Activated T-cell treated with anti-CD3 and anti-CD28 coated beads, Interleukin-2, amount 50 U/mL, for 4 hours (primary cell): ENCODE data around the gene MED22. TPM values are rescaled to one million over a fixed set of nuclear protein-coding genes. Genes with fewer than 3 reads are reported as not detected.
"Not testable (repeated sequence)": the region's sequence is repeated elsewhere in the genome, so short reads cannot be mapped to it uniquely, and the experiment has no call there.

ENCODE experiments used
- ATAC-seq, 2 donors: fragments of 200-7000 bp; cut with Tn5 transposase; one replicate each; pipeline ENCODE4 v1.10.0; 2021
- DNase-seq: peaks from one replicate; pipeline ENCODE4 v3.0.0-alpha.2; 2020
- H3K27me3 Mint-ChIP-seq: one replicate; pipeline ENCODE4 v1.8.0; 2021; ENCODE audit warnings: low read depth, mixed read lengths
- H3K36me3 Mint-ChIP-seq: one replicate; pipeline ENCODE4 v1.8.0; 2022; ENCODE audit warnings: mixed read lengths; ENCODE audit not compliant: insufficient read depth
- H3K4me1 Mint-ChIP-seq: one replicate; pipeline ENCODE4 v1.8.0; 2021; ENCODE audit warnings: low read depth, mixed read lengths
- H3K4me3 Mint-ChIP-seq: one replicate; pipeline ENCODE4 v1.8.0; 2021; ENCODE audit warnings: mild to moderate bottlenecking, moderate library complexity, mixed read lengths
- H3K9me3 Mint-ChIP-seq: one replicate; pipeline ENCODE4 v1.8.0; 2021; ENCODE audit warnings: mixed read lengths
- total RNA-seq, 3 donors: library from RNA; stranded (reverse); gene quantifications; one replicate each; pipeline ENCODE4 v1.2.1, GENCODE V29; 2021

Gene MED22
- total RNA-seq, 3 donors from 2014 or later, result 52.8 to 58.6 (median 55.3) TPM

GRCh38 chr9:133304477-133305377 lies 43.2 kb downstream of the MED22 start:
- ATAC-seq (no peak), DNase-seq (no peak)
- no peaks in the 10 kb centered on the region for H3K36me3 Mint-ChIP-seq
- peaks cover 15% of the 10 kb centered on the region for H3K27me3 Mint-ChIP-seq
- H3K4me3 Mint-ChIP-seq, result no peak overlapping the region
- H3K9me3 Mint-ChIP-seq, result no peaks in the 10 kb centered on the region
- no peaks in the 10 kb centered on the region for H3K4me1 Mint-ChIP-seq

- Mint-ChIP-seq H3K9me3 (no peaks in the 10 kb centered on the region), H3K4me3 (no peak overlapping the region), H3K4me1 (no peaks in the 10 kb centered on the region), H3K27me3 (peaks cover 9% of the 10 kb centered on the region), H3K36me3 (no peaks in the 10 kb centered on the region)
- ATAC-seq (no peak), DNase-seq (no peak)
These were observed 43.8 kb downstream of the MED22 start for GRCh38 chr9:133304158-133304470.

GRCh38 chr9:133303266-133304157 lies 44.4 kb downstream of the MED22 start:
- Mint-ChIP-seq H3K4me1 (no peaks in the 10 kb centered on the region), H3K36me3 (no peaks in the 10 kb centered on the region), H3K9me3 (no peaks in the 10 kb centered on the region), H3K27me3 (peaks cover 6% of the 10 kb centered on the region), H3K4me3 (no peak overlapping the region)
- DNase-seq (no peak), ATAC-seq (no peak)

DNA sequence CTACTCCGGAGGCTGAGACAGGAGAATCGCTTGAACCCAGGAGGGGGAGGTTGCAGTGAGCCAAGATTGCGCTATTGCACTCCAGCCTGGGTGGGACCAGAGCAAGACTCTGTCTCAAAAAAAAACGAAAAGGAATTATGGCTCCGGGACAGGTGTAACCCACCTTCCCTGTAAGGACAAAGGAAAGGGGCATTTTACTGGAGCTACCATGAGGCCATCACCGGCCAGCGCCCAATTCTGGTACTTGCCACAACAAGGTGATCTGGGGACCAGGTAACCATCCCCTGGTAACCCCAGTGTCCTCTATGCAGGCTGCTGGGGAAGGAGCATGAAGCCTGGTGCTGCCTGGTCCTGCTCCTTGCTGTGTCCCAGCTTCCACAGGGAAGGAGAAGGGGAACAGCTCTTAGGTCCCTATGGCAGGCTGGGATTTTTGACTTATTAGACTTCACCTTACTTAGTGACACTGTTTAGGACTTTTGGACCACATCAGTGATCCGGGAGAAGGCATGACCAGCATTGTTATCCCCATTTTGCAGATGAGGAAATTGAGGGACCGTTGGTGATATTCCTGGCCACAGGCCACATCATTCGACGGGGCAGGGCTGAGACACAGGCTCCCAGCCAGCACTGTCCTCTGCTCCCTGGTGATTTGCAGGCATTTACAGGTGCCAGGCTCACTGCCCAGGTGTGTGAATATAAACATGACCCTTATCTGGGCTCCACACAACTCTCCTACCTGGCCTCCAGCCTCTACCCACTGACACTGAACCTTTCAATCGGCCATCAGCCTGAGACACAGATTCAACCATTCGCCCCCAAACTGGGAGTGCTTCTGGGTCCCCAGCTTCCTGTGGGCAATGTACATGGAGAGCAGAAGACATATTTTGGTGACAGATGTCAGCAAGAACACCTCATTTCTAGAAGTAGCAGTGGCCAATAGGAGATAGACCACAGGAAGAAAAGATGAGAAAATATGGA lies 46.4 kb downstream of the MED22 start:
- ATAC-seq (no peak), DNase-seq (no peak)
- H3K4me1 Mint-ChIP-seq, result no peaks in the 10 kb centered on the region
- no peaks in the 10 kb centered on the region for H3K36me3 Mint-ChIP-seq
- no peak overlapping the region for H3K4me3 Mint-ChIP-seq
- no peaks in the 10 kb centered on the region for H3K9me3 Mint-ChIP-seq
- H3K27me3 Mint-ChIP-seq, result peaks cover 14% of the 10 kb centered on the region

DNA sequence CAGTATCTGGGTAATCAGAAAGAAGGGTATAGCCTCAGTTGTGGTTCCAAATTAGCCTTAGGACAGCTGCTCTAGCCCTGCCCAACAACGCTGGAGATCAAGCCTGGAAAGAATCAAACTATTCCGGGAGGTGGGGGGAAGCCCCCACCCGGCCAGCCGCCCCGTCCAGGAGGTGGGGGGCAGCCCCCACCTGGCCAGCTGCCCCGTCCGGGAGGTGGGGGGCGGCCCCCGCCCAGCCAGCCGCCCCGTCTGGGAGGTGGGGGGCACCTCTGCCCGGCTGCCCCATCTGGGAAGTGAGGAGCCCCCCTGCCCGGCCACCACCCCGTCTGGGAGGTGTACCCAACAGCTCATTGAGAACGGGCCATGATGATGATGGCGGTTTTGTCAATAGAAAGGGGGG lies 47.9 kb downstream of the MED22 start:
- not testable (repeated sequence) for H3K36me3 Mint-ChIP-seq, ATAC-seq, H3K4me1 Mint-ChIP-seq, H3K9me3 Mint-ChIP-seq, DNase-seq, H3K4me3 Mint-ChIP-seq
- H3K27me3 Mint-ChIP-seq, result peaks cover 15% of the 10 kb centered on the region

GRCh38 chr9:133294257-133294656 lies 53.7 kb downstream of the MED22 start:
- DNase-seq (no peak), ATAC-seq (no peak)
- H3K27me3 Mint-ChIP-seq, result peaks cover 37% of the 10 kb centered on the region
- H3K36me3 Mint-ChIP-seq, result no peaks in the 10 kb centered on the region
- H3K4me3 Mint-ChIP-seq, result no peak overlapping the region
- no peaks in the 10 kb centered on the region for H3K4me1 Mint-ChIP-seq
- H3K9me3 Mint-ChIP-seq, result peaks cover 15% of the 10 kb centered on the region

DNA sequence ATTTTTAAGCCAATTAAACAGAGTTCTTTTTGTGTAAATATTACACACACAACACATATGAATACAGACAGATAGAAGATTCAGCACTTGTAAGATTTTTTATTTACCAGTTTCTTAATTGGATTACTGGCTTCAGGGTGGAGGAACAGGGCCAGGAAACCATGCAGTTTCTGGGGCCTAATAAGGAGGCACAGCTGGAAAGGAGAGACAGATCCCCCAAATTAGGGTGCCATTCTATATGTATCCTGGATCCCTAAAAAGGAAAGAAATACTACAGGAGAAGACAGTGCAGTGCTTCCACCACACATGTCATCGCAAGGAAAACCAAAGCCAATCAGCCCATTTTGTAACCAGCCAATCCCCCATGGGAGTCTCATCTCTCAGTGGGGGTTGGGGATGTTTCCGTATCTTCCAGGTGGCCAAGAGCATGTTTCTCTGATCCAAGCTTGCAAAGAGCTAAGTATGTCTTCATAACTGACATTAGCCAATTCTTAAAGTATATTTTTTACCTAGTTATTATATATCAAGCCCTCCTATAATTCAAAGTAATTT lies 57.1 kb downstream of the MED22 start:
- Mint-ChIP-seq H3K4me1 (no peaks in the 10 kb centered on the region), H3K9me3 (peaks cover 15% of the 10 kb centered on the region)
- ATAC-seq, result no peak

More for the DNA sequence above, 57.1 kb downstream of the MED22 start:
- DNase-seq, result no peak
- H3K36me3 Mint-ChIP-seq, result no peaks in the 10 kb centered on the region
- H3K27me3 Mint-ChIP-seq, result peaks cover 31% of the 10 kb centered on the region
- H3K4me3 Mint-ChIP-seq, result no peak overlapping the region

Other genes with a start within 250 kb of the MED22 start
- gene RALGDS, start 226.9 kb downstream of the MED22 start, total RNA-seq, result 10 to 100 TPM; 43.2 to 46.7 (median 45.2) TPM
- gene GBGT1, start 184.2 kb downstream of the MED22 start, total RNA-seq, result 1 to 10 TPM; 3.0 to 3.3 (median 3.2) TPM
- not detected for gene OBP2B, start 138.9 kb downstream of the MED22 start, total RNA-seq
- gene ABO, start 72.9 kb downstream of the MED22 start, total RNA-seq, result under 1 TPM in 1 of 3 donors, not detected in 2; 0.08 TPM
- gene SURF6, start 11.9 kb downstream of the MED22 start, total RNA-seq, result 10 to 100 TPM; 56.0 to 61.7 (median 58.5) TPM
- 1,000 to 10,000 TPM; 3,573 to 3,630 (median 3,625) TPM for gene RPL7A, start 87 bp upstream of the MED22 start, total RNA-seq
- 10 to 100 TPM; 24.1 to 37.1 (median 30.6) TPM for gene SURF1, start 8.4 kb upstream of the MED22 start, total RNA-seq
- gene SURF2, start 8.4 kb upstream of the MED22 start, total RNA-seq, result 10 to 100 TPM; 48.0 to 64.1 (median 57.9) TPM
- 100 to 1,000 TPM; 235 to 292 (median 255) TPM for gene SURF4, start 27.9 kb upstream of the MED22 start, total RNA-seq
- under 1 TPM in 2 of 3 donors, not detected in 1; 0.16 to 0.42 TPM for gene STKLD1, start 28.2 kb upstream of the MED22 start, total RNA-seq
- gene REXO4, start 69.9 kb upstream of the MED22 start, total RNA-seq, result 10 to 100 TPM; 67.5 to 79.5 (median 79.3) TPM
- gene ADAMTS13, start 74.2 kb upstream of the MED22 start, total RNA-seq, result under 1 TPM; 0.60 to 0.91 (median 0.79) TPM
- 1 to 10 TPM in 1 of 3 donors, under 1 TPM in 2; 0.73 to 1.1 (median 0.86) TPM for gene CACFD1, start 111.8 kb upstream of the MED22 start, total RNA-seq
- 1 to 10 TPM; 4.9 to 5.3 (median 5.2) TPM for gene SLC2A6, start 131.0 kb upstream of the MED22 start, total RNA-seq
- not detected for gene MYMK, start 176.8 kb upstream of the MED22 start, total RNA-seq
- under 1 TPM in 2 of 3 donors, not detected in 1; 0.08 to 0.14 TPM for gene ADAMTSL2, start 186.6 kb upstream of the MED22 start, total RNA-seq